Measurements from ENCODE around the gene PLD6.

PLD6 gene

GRCh38 chr17:17228521-17229279 lies 22.6 kb upstream of the PLD6 start:
- H3K9me3 ChIP-seq: no peaks in the 10 kb centered on the region
- H3K4me1 ChIP-seq: peaks cover 10% of the 10 kb centered on the region
- H3K36me3 ChIP-seq: peaks cover 3% of the 10 kb centered on the region
- DNase-seq: peak; percentile 27
- H3K4me3 ChIP-seq (ENCODE audit: low read depth, low read length): no peak overlapping the region
- H3K27me3 ChIP-seq: no peaks in the 10 kb centered on the region
- TF ChIP-seq CTCF (IDR thresholded peaks at IDR 0.05; ENCODE audit: low read depth, low read length): no peak

- Histone ChIP-seq H3K4me1 (peaks cover 10% of the 10 kb centered on the region), H3K27me3 (no peaks in the 10 kb centered on the region), H3K4me3 (ENCODE audit: low read depth, low read length) (no peak overlapping the region), H3K36me3 (peaks cover 5% of the 10 kb centered on the region), H3K9me3 (no peaks in the 10 kb centered on the region)
- DNase-seq: peak; percentile 62
- TF ChIP-seq CTCF (IDR thresholded peaks at IDR 0.05; ENCODE audit: low read depth, low read length): no peak
Observed at GRCh38 chr17:17227608-17228520, 21.7 kb upstream of the PLD6 start.

DNA sequence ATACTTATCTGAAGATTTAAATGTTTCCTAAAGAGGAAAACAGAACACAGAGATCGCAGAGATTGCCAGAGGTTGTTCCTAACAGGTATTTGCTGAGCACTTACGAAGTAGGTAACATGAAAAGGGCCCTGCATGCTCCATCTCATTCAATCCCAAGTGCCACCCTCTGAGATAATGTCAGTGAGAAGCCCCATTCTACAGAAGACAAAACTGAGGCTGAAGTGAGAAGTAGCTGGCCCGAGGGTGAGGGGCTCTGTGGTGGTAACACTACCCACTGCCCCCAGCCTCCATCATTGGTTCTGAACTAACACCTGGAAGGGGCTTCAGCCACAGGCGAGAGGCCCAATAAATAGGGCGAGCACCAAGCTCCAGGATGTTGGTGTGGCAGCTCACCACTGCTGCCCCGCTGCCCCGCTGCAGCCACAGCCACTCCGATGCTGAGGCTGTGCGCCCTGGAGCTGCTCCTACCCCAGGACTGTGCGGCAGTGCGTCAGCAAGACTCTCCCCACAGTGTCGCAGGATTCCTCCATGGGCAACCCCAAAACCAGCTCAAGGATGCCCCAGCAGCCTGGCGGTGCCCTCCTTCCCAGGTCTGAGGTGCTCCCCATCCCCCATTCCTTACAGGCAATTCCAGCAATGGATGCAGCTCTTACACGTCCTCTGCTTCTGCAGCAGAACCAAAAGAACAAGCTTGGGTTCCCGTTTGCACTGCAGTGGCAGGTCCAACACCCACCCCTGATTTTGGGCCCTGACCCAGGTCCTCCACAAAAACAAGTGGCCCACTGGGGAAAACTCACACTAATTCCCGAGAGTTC lies 20.5 kb upstream of the PLD6 start:
- H3K36me3 ChIP-seq: peaks cover 5% of the 10 kb centered on the region

DNA sequence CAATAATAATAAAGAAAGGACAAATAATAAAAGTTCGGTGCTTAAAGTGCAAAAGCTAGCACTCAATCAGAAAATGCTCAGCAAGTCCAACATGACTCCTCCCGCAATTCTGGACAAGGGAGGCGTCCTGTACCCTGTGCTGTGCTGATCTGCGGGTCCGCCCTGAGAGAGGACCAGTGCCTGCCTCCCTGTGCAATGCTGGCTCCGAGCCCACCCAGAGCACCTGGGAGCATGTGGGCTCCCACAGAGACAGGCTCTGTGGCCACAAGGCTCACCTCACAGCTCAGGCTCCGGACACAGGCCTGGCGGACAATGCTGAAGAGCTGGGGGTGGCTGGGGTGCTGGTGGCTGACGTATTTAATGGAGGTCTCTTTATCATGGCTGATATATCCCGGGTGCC lies 19.8 kb upstream of the PLD6 start:
- no peak for TF ChIP-seq CTCF (IDR thresholded peaks at IDR 0.05; ENCODE audit: low read depth, low read length)
- Histone ChIP-seq H3K4me3 (ENCODE audit: low read depth, low read length) (no peak overlapping the region), H3K4me1 (peaks cover 10% of the 10 kb centered on the region), H3K36me3 (peaks cover 5% of the 10 kb centered on the region), H3K9me3 (no peaks in the 10 kb centered on the region), H3K27me3 (no peaks in the 10 kb centered on the region)
- no peak for DNase-seq

More for the DNA sequence above, 20.5 kb upstream of the PLD6 start:
- no peak overlapping the region for H3K4me3 ChIP-seq (ENCODE audit: low read depth, low read length)
- TF ChIP-seq CTCF (IDR thresholded peaks at IDR 0.05; ENCODE audit: low read depth, low read length): no peak
- DNase-seq: no peak
- H3K27me3 ChIP-seq: no peaks in the 10 kb centered on the region
- no peaks in the 10 kb centered on the region for H3K9me3 ChIP-seq
- H3K4me1 ChIP-seq: peaks cover 10% of the 10 kb centered on the region

GRCh38 chr17:17224137-17224536 lies 18.0 kb upstream of the PLD6 start:
- Histone ChIP-seq H3K9me3 (no peaks in the 10 kb centered on the region), H3K4me3 (ENCODE audit: low read depth, low read length) (no peak overlapping the region), H3K4me1 (peaks cover 10% of the 10 kb centered on the region), H3K27me3 (no peaks in the 10 kb centered on the region), H3K36me3 (peaks cover 5% of the 10 kb centered on the region)
- DNase-seq: no peak
- no peak for TF ChIP-seq CTCF (IDR thresholded peaks at IDR 0.05; ENCODE audit: low read depth, low read length)
